ENCODE measurements around the gene CHST4. TPM values are rescaled to one million over a fixed set of nuclear protein-coding genes. Genes with fewer than 3 reads are reported as not detected.
A peak's percentile ranks its signal among the peaks of the same experiment; 100 is the strongest.

Gene CHST4
- total RNA-seq, result not detected
- polyA plus RNA-seq, result not detected

DNA sequence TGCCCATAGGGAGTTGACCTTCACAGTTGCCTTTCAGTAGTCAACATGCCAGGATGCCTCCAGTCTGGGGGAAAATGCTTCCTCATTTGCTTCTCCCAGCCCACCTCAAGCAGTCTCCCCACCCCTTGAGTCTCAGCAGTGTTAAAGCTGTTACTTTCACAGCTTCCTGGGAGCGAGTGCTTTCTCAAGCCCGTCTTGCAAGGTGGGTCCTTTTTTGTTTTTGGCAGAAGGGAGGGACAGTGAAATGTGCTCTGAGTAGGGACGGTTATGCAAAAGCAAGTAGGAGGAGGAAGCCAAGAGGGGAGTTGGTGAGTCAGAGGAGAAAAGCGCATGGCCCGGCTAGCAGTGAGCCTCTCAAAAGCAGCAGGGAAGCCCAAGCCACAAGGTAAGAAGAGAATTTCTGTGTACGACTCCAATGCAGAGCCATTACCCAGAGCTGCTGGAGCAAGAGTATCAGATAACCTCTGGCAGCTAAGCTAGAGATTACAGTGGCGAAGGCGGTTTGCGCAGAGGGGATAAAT is at the start of gene CHST4:
TSS of gene CHST4 (plus strand) at position 316 of the 521 bp plus-strand sequence. CDS start 10,252 bp downstream, outside the sequence.
- Histone ChIP-seq H3K9me3 (ENCODE audit: low read length) (no peaks in the 10 kb centered on the region), H3K27me3 (ENCODE audit: insufficient read depth, low read length, poor library complexity, severe bottlenecking) (no peaks in the 10 kb centered on the region), H3K36me3 (ENCODE audit: insufficient read depth, low read length) (no peaks in the 10 kb centered on the region), H3K27ac (ENCODE audit: low read depth, low read length) (no peak within 1 kb of the TSS), H3K4me1 (ENCODE audit: insufficient read depth, low read length) (no peaks in the 10 kb centered on the region), H3K4me3 (ENCODE audit: low read length) (no peak within 1 kb of the TSS)
- H3K36me3 Mint-ChIP-seq, result no peaks in the 10 kb centered on the region
- H3K9me3 Mint-ChIP-seq, result peaks cover 0 to 2% (median 0%) of the 10 kb centered on the region in 5 donors
- no peak within 1 kb of the TSS for H3K4me3 Mint-ChIP-seq
- DNase-seq, result no peak
- ChIA-PET POLR2A (no interaction called here), CTCF (interaction anchor here (1.2 kb wide), 1 partner anchor 85 kb away, joined by 4 read pairs; no protein-coding TSS in a partner anchor)
- peak within 1 kb of the TSS in 3 of 8 donors; percentile 12 to 71 (median 44) for H3K27ac Mint-ChIP-seq
- H3K4me1 Mint-ChIP-seq, result no peaks in the 10 kb centered on the region
- peaks cover 26 to 37% of the 10 kb centered on the region in 2 donors for H3K27me3 Mint-ChIP-seq

DNA sequence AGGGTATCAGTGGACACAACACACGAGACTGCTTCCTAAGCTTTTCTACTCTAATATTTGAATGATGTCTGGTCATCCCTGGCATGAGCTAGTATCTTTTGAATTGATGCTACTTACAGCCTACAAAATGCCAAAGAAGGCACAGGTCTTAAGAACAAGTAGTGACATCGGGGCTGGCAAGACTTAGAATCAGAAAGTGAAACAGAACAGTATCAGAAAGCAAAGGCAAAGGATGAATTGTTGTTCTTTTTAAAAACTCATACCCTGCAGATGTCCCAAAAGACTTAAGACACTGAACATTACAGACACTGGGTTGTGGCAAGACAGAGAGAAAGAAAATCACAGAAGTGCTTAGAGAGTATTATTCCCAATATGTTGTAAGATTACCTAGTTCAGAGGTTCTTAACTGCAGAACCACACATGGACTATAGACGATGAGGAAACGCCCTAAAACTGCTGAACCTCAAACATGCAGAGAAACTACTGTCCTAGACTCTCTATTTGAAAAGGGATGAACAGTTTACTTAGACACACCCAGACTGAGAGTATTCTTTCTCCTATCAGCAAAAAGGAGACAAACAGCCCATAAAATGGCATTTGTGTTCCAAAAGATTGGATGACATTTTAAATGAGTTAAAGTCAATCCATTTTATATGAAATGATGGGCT is 49.6 kb upstream of the CHST4 start:
- H3K36me3 ChIP-seq (ENCODE audit: insufficient read depth, low read length), result peaks cover 13% of the 10 kb centered on the region
- no peak overlapping the region for H3K4me3 ChIP-seq (ENCODE audit: low read length)
- H3K9me3 Mint-ChIP-seq, result no peaks in the 10 kb centered on the region
- H3K27me3 Mint-ChIP-seq, result no peaks in the 10 kb centered on the region
- peak overlapping the region in 1 of 7 donors; percentile 19 for H3K4me3 Mint-ChIP-seq
- H3K9me3 ChIP-seq (ENCODE audit: low read length), result no peaks in the 10 kb centered on the region
- peaks cover 31 to 52% (median 32%) of the 10 kb centered on the region in 3 donors for H3K36me3 Mint-ChIP-seq
- H3K4me1 ChIP-seq (ENCODE audit: insufficient read depth, low read length), result no peaks in the 10 kb centered on the region
- CTCF ChIA-PET, result no interaction called here
- DNase-seq, result no peak
- no peaks in the 10 kb centered on the region for H3K27me3 ChIP-seq (ENCODE audit: insufficient read depth, low read length, poor library complexity, severe bottlenecking)
- no peak overlapping the region for H3K27ac Mint-ChIP-seq
- H3K4me1 Mint-ChIP-seq, result no peaks in the 10 kb centered on the region
- POLR2A ChIA-PET, result no interaction called here
- H3K27ac ChIP-seq (ENCODE audit: low read depth, low read length), result no peak overlapping the region

DNA sequence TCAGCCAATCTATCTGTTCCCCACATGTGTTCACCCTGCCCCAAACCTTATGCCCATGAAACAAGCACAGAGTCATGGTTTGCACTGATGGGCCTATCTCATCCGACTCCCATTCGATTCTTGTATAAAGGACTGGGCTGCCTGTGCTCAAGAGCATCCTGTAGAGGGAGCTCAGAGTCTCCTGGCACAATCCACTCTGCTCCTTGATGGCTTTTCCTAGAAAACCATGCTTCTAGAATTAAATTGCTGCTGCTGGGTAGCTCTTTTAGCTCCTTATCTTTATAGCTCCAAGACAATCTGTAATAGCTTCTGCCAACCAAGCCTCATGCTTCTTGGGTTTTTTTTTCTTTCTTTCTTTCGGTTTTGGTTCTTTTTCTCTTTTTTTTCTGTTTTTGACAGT is 46.8 kb upstream of the CHST4 start:
- POLR2A ChIA-PET, result no interaction called here
- Histone ChIP-seq H3K9me3 (ENCODE audit: low read length) (no peaks in the 10 kb centered on the region), H3K4me3 (ENCODE audit: low read length) (no peak overlapping the region), H3K27ac (ENCODE audit: low read depth, low read length) (no peak overlapping the region), H3K36me3 (ENCODE audit: insufficient read depth, low read length) (peaks cover 13% of the 10 kb centered on the region), H3K4me1 (ENCODE audit: insufficient read depth, low read length) (peaks cover 6% of the 10 kb centered on the region), H3K27me3 (ENCODE audit: insufficient read depth, low read length, poor library complexity, severe bottlenecking) (no peaks in the 10 kb centered on the region)
- Mint-ChIP-seq H3K36me3 (peaks cover 30 to 46% (median 31%) of the 10 kb centered on the region in 3 donors), H3K27ac (peak overlapping the region in 2 of 8 donors; percentile 10 to 24), H3K4me3 (no peak overlapping the region), H3K27me3 (no peaks in the 10 kb centered on the region), H3K4me1 (peaks cover 9 to 10% (median 9%) of the 10 kb centered on the region in 3 donors), H3K9me3 (no peaks in the 10 kb centered on the region)
- DNase-seq, result no peak
- CTCF ChIA-PET, result interaction anchor here (0.8 to 1.1 kb wide), 2 partner anchors 9 to 22 kb away, joined by 3 read pairs; no protein-coding TSS in a partner anchor

DNA sequence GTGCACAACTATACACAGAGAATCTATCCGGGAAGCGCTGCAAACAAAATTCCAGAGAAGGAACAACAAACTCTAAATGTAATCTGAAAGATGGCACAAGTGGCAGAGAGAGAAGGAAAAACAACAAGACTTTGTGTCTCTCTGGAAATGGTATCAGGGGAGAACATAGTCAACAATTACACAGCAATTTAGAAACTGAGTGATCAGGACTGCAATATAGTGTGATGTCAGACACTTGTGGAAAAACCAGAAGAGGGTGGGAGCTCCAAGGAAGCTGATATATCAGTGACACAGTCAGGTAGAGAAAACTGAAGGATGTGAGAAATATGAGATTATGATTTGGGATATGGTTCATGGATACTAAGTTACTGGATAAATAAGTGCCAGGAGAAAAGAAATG is 45.3 kb upstream of the CHST4 start:
- Mint-ChIP-seq H3K4me1 (peaks cover 15 to 16% (median 15%) of the 10 kb centered on the region in 3 donors), H3K27me3 (no peaks in the 10 kb centered on the region), H3K4me3 (peak overlapping the region in 1 of 7 donors; percentile 70), H3K27ac (peak overlapping the region in 2 of 8 donors; percentile 5 to 64), H3K9me3 (no peaks in the 10 kb centered on the region), H3K36me3 (peaks cover 15 to 30% (median 24%) of the 10 kb centered on the region in 3 donors)
- Histone ChIP-seq H3K4me1 (ENCODE audit: insufficient read depth, low read length) (peaks cover 11% of the 10 kb centered on the region), H3K4me3 (ENCODE audit: low read length) (no peak overlapping the region), H3K27ac (ENCODE audit: low read depth, low read length) (no peak overlapping the region), H3K9me3 (ENCODE audit: low read length) (no peaks in the 10 kb centered on the region), H3K27me3 (ENCODE audit: insufficient read depth, low read length, poor library complexity, severe bottlenecking) (no peaks in the 10 kb centered on the region), H3K36me3 (ENCODE audit: insufficient read depth, low read length) (peaks cover 9% of the 10 kb centered on the region)
- CTCF ChIA-PET, result interaction anchor here (1.7 kb wide), 1 partner anchor 19 kb away, joined by 5 read pairs; the partner anchor contains the start of gene ZNF23
- POLR2A ChIA-PET, result no interaction called here
- no peak for DNase-seq

DNA sequence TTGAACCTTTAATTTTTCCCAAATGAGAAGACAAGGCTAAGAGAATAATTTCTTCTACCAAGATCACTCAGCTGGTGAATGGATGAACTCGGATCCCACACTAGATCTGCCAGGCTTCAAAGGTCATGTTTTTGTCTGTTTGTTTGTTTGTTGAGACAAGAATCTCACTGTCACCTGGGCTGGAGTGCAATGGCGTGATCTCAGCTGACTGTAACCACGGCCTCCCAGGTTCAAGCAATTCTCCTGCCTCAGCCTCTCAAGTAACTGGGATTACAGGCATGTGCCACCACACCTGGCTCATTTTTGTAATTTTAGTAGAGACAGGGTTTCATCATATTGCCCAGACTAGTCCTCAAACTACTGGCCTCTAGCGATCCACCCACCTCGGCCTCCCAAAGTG is 43.7 kb upstream of the CHST4 start:
- H3K27ac Mint-ChIP-seq, result peak overlapping the region in 5 of 8 donors; percentile 34 to 97 (median 80)
- peak overlapping the region in 3 of 7 donors; percentile 14 to 36 (median 32) for H3K4me3 Mint-ChIP-seq
- peaks cover 3 to 15% (median 12%) of the 10 kb centered on the region in 3 donors for H3K36me3 Mint-ChIP-seq
- no peaks in the 10 kb centered on the region for H3K36me3 ChIP-seq (ENCODE audit: insufficient read depth, low read length)
- ChIA-PET POLR2A (no interaction called here), CTCF (no interaction called here)
- no peak overlapping the region for H3K4me3 ChIP-seq (ENCODE audit: low read length)
- no peaks in the 10 kb centered on the region for H3K9me3 Mint-ChIP-seq
- no peaks in the 10 kb centered on the region for H3K9me3 ChIP-seq (ENCODE audit: low read length)
- peaks cover 15 to 16% (median 15%) of the 10 kb centered on the region in 3 donors for H3K4me1 Mint-ChIP-seq
- DNase-seq, result no peak
- no peaks in the 10 kb centered on the region for H3K27me3 ChIP-seq (ENCODE audit: insufficient read depth, low read length, poor library complexity, severe bottlenecking)
- no peak overlapping the region for H3K27ac ChIP-seq (ENCODE audit: low read depth, low read length)
- peaks cover 1 to 3% of the 10 kb centered on the region in 2 donors for H3K27me3 Mint-ChIP-seq
- peaks cover 11% of the 10 kb centered on the region for H3K4me1 ChIP-seq (ENCODE audit: insufficient read depth, low read length)

DNA sequence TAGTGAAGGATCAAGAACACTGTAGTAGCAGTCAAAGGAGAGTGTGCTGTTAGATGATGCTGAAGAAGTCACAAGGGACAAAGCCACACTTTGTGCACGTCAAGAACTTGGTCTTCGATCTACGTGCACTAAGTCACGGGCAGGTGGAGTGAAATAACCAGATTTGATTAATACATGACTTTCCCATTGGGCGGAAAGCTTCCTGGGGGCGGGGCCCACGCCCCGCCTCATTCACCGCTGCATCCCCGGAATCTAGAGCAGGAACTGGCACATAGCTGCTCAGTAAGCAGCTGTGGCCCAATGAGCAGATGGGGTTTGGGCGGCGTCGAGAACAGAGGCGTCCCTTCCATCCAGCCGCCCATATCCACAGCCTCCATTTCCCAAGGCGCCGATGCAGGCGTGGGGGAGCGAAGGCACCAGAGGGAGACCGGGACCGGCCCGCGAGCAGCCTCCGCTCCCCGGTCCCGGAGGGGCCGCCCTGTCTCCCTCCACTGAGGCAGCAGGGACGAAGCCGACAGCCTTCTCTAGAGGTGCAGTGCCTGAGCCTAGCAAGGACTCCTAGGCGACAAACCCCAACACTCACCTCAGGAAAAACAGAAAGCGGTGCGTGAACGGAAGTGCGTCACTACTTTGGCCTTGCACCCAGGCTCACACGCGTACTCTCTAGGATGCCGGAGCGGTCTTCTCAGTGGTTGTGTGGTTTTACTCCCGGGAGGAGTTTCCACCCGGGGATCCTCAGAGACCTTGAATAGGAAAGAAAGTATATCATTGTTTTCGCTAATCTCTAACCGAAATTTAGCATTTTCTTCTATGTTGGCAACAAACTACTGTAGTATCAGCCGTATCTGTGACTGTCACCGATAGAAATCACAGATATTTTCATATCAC is 42.0 kb upstream of the CHST4 start:
- CTCF ChIA-PET, result interaction anchor here (0.8 to 2.8 kb wide), 6 partner anchors 20 to 127 kb away, joined by 3 to 14 read pairs (median 4); partner anchors contain the start of gene ZNF23
- Histone ChIP-seq H3K4me3 (ENCODE audit: low read length) (peak overlapping the region; percentile 85), H3K27me3 (ENCODE audit: insufficient read depth, low read length, poor library complexity, severe bottlenecking) (no peaks in the 10 kb centered on the region), H3K4me1 (ENCODE audit: insufficient read depth, low read length) (peaks cover 11% of the 10 kb centered on the region), H3K27ac (ENCODE audit: low read depth, low read length) (peak overlapping the region; percentile 96), H3K36me3 (ENCODE audit: insufficient read depth, low read length) (no peaks in the 10 kb centered on the region), H3K9me3 (ENCODE audit: low read length) (no peaks in the 10 kb centered on the region)
- POLR2A ChIA-PET, result interaction anchor here (2.5 kb wide), 1 partner anchor 22 kb away, joined by 14 read pairs; the partner anchor contains the start of gene ZNF23
- H3K36me3 Mint-ChIP-seq, result peaks cover 0 to 3% (median 3%) of the 10 kb centered on the region in 3 donors
- H3K9me3 Mint-ChIP-seq, result no peaks in the 10 kb centered on the region
- peaks cover 3% of the 10 kb centered on the region in 2 donors for H3K27me3 Mint-ChIP-seq
- H3K27ac Mint-ChIP-seq, result peak overlapping the region; percentile 80 to 97 (median 91)
- DNase-seq, result peak; percentile 67 to 87 (median 86)
- H3K4me1 Mint-ChIP-seq, result peaks cover 15 to 16% (median 15%) of the 10 kb centered on the region in 3 donors
- peak overlapping the region; percentile 81 to 93 (median 88) for H3K4me3 Mint-ChIP-seq

DNA sequence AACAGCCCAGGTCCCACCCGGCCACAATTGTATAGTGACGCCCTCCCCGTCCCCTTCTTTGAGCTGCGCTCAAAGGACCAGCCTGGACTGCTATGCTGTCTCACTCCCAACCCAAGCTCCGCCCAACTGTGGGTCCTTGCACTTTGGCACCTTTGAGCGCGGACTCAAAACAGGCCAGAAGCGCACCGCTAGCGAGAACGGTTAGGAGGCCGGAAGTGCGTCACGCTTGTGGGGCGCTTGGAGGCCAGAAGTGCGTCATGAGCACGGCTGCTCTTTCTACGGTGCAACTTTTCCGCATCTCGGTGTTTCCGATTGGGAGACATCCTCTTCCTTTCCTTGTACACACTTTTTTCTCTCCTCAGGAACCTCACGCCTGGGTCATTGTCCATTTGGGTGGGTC is 37.1 kb upstream of the CHST4 start, which contains the start of gene ZNF19:
TSS of gene ZNF19 (minus strand) at position 203 of the 400 bp plus-strand sequence. CDS start 7,210 bp downstream, outside the sequence.
- H3K4me3 ChIP-seq (ENCODE audit: low read length), result no peak within 1 kb of the TSS
- no peak for DNase-seq
- H3K27ac ChIP-seq (ENCODE audit: low read depth, low read length), result no peak within 1 kb of the TSS
- H3K36me3 ChIP-seq (ENCODE audit: insufficient read depth, low read length), result no peaks in the 10 kb centered on the region
- Mint-ChIP-seq H3K27me3 (peaks cover 5 to 6% of the 10 kb centered on the region in 2 donors), H3K27ac (peak within 1 kb of the TSS in 1 of 8 donors; percentile 30), H3K36me3 (no peaks in the 10 kb centered on the region), H3K9me3 (no peaks in the 10 kb centered on the region), H3K4me1 (peaks cover 6 to 7% (median 7%) of the 10 kb centered on the region in 3 donors), H3K4me3 (no peak within 1 kb of the TSS)
- POLR2A ChIA-PET, result no interaction called here
- H3K27me3 ChIP-seq (ENCODE audit: insufficient read depth, low read length, poor library complexity, severe bottlenecking), result no peaks in the 10 kb centered on the region
- H3K4me1 ChIP-seq (ENCODE audit: insufficient read depth, low read length), result peaks cover 6% of the 10 kb centered on the region
- CTCF ChIA-PET, result no interaction called here
- H3K9me3 ChIP-seq (ENCODE audit: low read length), result no peaks in the 10 kb centered on the region
